Stimulated activated memory B cell treated with anti-CD40 and anti-IgM and Interleukin-4, amounts not matched to agents 10 μg/mL and 1 μg/mL and 100 μg/mL, for 72 hours (primary cell): ENCODE measurements around the gene EME2.
A peak's percentile ranks its signal among the peaks of the same experiment; 100 is the strongest.
"Not testable (repeated sequence)": the region's sequence is repeated elsewhere in the genome, so short reads cannot be mapped to it uniquely, and the experiment has no call there.

ENCODE experiments used
- ATAC-seq: fragments of 150-1000 bp; cut with Tn5 transposase; 2 replicates; pipeline ENCODE4 v1.10.0; 2021
- H3K27ac Mint-ChIP-seq: one replicate; pipeline ENCODE4 v1.8.0; 2022; ENCODE audit warnings: mild to moderate bottlenecking, mixed read lengths
- H3K27me3 Mint-ChIP-seq: one replicate; pipeline ENCODE4 v1.8.0; 2022; ENCODE audit warnings: mixed read lengths
- H3K36me3 Mint-ChIP-seq: one replicate; pipeline ENCODE4 v1.8.0; 2022; ENCODE audit warnings: mixed read lengths
- H3K4me1 Mint-ChIP-seq: one replicate; pipeline ENCODE4 v1.8.0; 2022; ENCODE audit warnings: mixed read lengths
- H3K4me3 Mint-ChIP-seq: one replicate; pipeline ENCODE4 v1.8.0; 2022; ENCODE audit warnings: mild to moderate bottlenecking, moderate library complexity, mixed read lengths
- H3K9me3 Mint-ChIP-seq: one replicate; pipeline ENCODE4 v1.8.0; 2022; ENCODE audit warnings: mixed read lengths

The EME2 gene

GRCh38 chr16:1772362-1772907 lies at the start of gene EME2:
EME2 (plus strand) TSS chr16:1772810; CDS start chr16:1773228, 418 bp downstream.
- Mint-ChIP-seq H3K4me1 (peaks cover 35% of the 10 kb centered on the region), H3K27ac (peak within 1 kb of the TSS; percentile 95), H3K36me3 (peaks cover 31% of the 10 kb centered on the region), H3K9me3 (no peaks in the 10 kb centered on the region), H3K27me3 (no peaks in the 10 kb centered on the region), H3K4me3 (peak within 1 kb of the TSS; percentile 99)
- ATAC-seq, result peak; percentile 3

DNA sequence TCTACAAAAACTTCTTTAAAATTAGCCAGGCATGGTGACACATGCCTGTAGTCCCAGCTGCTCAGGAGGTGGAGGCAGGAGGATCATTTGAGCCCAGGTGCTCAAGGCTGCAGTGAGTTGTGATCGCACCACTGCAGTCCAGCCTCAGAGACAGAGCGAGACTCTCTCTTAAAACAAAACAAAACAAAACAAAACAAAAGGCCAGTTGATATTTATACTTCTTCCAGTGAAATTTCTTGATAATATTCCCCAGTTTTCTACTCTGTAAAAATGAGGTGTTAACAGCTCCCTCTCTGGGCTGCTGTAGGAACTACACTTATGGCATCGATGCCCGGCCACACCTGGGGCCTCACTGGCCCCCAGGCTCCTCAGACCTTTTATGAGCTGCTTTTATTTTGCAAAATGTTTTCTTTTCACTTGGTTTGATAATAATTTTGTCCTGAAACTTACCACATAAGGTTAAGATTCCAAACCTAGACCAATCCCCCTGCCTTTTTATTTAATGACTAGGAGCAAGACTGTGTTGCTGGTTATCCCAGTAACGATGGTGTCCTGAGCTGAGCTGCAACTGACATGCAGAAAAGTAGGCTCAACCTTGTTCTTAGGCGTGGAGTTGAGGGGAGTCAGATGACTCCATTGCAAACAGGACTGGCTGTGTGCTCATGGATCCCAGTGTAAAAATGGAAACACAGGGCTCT lies 49.0 kb upstream of the EME2 start:
- Mint-ChIP-seq H3K27ac (peak overlapping the region; percentile 5), H3K4me1 (peaks cover 58% of the 10 kb centered on the region), H3K27me3 (no peaks in the 10 kb centered on the region), H3K9me3 (no peaks in the 10 kb centered on the region), H3K36me3 (peaks cover 27% of the 10 kb centered on the region), H3K4me3 (peak overlapping the region; percentile 38)
- peak; percentile 24 for ATAC-seq

DNA sequence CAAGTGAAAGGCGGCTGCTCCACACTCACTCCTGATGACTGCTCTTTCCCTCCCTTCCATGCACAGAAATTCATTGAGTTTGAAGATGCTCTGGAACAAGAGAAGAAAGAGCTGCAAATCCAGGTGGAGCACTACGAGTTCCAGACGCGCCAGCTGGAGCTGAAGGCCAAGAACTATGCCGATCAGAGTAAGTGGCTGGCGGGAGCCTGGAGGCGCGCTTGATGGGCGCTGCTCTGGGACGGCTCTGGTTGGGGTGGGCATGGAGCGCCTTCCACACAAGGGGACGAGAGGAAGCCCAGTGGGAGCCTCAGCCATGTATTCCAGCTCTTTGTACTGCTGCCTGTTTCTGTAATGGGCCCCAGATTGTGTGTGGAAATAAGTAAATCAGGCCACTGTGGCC lies 48.1 kb upstream of the EME2 start:
- Mint-ChIP-seq H3K4me3 (no peak overlapping the region), H3K9me3 (no peaks in the 10 kb centered on the region), H3K36me3 (peaks cover 29% of the 10 kb centered on the region), H3K27me3 (no peaks in the 10 kb centered on the region), H3K27ac (no peak overlapping the region), H3K4me1 (peaks cover 54% of the 10 kb centered on the region)
- ATAC-seq, result no peak

DNA sequence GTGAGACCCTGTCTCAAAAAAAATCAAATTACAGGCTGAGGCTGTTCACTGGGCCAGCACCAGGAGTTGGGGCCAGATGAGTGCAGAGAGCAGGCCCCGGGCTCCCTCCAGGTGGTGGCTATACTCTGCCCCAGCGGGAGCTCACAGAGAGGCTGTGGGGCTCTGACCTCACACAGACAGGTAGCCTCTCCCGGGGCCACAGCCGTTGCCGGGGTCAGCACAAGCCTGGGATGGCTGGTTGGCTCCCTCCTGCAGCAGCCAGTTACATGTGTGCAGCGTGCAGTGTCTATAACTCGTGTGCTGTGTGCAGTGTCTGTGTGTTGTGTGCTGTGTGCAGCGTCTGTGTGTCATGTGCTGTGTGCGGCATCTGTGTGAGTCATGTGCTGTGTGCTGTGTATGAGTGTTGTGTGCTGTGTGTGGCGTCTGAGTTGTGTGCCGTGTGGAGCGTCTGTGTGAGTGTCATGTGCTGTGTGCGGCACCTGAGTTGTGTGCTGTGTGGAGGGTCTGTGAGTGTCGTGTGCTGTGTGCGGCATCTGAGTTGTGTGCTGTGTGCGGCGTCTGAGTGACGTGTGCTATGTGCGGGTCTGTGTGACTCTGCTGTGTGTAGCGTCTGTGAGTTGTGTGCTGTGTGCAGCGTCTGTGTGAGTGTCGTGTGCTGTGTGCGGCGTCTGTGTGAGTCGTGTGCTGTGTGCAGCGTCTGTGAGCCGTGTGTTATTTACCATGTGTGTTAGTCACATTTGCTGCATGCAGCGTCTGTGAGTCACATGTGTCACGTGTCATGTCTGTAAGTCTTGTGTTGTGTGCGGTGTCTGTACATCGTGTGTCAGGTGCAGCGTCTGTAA lies 45.7 kb upstream of the EME2 start:
- no peak for ATAC-seq
- no peak overlapping the region for H3K4me3 Mint-ChIP-seq
- H3K4me1 Mint-ChIP-seq, result peaks cover 38% of the 10 kb centered on the region
- H3K27ac Mint-ChIP-seq, result no peak overlapping the region
- no peaks in the 10 kb centered on the region for H3K9me3 Mint-ChIP-seq
- H3K36me3 Mint-ChIP-seq, result peaks cover 28% of the 10 kb centered on the region
- H3K27me3 Mint-ChIP-seq, result no peaks in the 10 kb centered on the region

DNA sequence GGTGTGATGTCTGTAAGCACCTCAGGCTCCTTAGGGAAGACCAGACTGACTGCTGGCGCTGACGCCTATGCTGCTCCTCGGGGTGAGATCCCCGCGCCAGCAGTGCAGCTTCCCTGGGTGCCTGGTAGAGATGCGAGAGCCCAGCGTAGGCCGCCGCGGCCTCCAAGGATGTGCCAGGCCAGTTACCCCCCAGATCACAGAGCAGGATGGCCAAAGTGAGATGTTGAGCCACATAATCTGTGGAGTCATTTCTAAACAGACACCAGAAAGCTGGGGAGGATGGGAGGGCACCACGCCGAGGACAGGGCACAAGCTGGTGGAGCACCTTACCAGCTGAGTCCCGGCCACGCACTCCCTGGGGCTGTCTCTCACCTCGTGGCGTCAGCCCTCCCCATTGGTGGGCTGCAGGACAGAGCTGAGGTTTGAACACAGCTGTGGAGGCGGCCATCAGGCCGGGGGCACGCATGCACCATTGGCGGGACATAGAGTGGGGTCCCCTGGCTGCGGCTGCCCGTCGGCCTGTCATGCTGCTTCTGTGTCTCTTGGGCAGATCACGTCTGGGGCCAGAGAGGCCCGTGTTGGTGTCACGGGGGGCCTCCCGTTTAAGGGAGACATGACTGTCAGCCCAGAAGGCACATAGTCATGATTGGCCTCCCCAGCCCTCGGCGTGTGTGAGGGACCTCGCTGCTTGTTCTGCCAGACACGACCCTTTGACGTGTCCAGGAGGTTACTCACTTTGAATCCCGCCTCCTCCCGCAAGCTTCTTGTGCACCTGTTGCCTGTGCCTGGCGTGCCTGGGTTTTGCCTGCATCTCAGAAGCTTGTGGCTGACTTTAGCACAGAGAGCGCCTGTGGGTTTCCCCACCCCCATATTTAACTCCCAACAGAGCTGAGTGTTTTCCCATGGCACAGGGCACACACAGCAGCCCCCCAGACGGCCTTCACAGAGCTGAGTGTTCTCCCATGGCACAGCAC lies 44.7 kb upstream of the EME2 start:
- H3K9me3 Mint-ChIP-seq, result no peaks in the 10 kb centered on the region
- no peaks in the 10 kb centered on the region for H3K27me3 Mint-ChIP-seq
- ATAC-seq, result no peak
- H3K27ac Mint-ChIP-seq, result no peak overlapping the region
- H3K4me3 Mint-ChIP-seq, result no peak overlapping the region
- H3K36me3 Mint-ChIP-seq, result peaks cover 35% of the 10 kb centered on the region
- H3K4me1 Mint-ChIP-seq, result peaks cover 28% of the 10 kb centered on the region

GRCh38 chr16:1729026-1729425 lies 43.6 kb upstream of the EME2 start:
- Mint-ChIP-seq H3K9me3 (no peaks in the 10 kb centered on the region), H3K4me3 (no peak overlapping the region), H3K36me3 (peaks cover 41% of the 10 kb centered on the region), H3K27ac (no peak overlapping the region), H3K4me1 (peaks cover 18% of the 10 kb centered on the region), H3K27me3 (no peaks in the 10 kb centered on the region)
- ATAC-seq, result no peak

DNA sequence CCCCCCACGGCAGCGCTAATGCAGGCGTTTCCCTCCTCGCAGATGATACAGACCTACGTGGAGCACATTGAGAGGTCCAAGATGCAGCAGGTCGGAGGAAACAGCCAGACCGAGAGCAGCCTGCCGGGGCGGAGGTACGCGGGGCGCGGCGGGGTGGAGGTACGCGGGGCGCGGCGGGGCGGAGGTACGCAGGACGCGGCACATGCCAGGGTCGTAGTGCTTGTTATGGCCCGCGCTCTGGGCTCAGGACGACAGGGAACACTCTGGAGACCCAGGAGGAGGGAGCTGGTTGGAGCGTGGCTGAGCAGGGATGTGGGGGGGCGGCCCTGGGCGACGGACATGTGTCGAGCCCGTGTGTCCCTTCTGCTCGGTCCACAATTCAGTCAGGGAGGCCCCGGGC lies 43.2 kb upstream of the EME2 start:
- ATAC-seq, result no peak
- Mint-ChIP-seq H3K4me1 (peaks cover 18% of the 10 kb centered on the region), H3K27me3 (no peaks in the 10 kb centered on the region), H3K27ac (no peak overlapping the region), H3K36me3 (peaks cover 41% of the 10 kb centered on the region), H3K9me3 (no peaks in the 10 kb centered on the region), H3K4me3 (no peak overlapping the region)

DNA sequence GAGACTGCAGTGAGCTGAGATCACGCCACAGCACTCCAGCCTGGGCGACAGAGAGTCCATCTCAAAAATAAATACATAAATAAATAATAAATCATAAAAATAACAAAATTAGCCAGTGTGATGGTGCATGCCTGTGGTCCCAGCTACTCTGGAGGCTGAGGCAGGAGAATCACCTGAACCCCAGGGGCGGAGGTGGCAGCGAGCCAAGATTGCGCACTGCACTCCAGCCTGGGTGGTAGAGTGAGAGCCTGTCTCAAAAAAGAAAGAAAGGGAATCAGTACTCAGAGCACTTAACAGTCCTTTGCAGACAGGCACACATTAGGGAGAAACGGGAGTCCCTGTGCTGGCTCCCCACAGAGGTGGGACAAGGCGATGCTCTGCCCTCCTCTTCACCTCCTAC lies 41.5 kb upstream of the EME2 start:
- Mint-ChIP-seq H3K27me3 (no peaks in the 10 kb centered on the region), H3K9me3 (no peaks in the 10 kb centered on the region), H3K36me3 (peaks cover 41% of the 10 kb centered on the region), H3K4me1 (peaks cover 18% of the 10 kb centered on the region), H3K27ac (no peak overlapping the region), H3K4me3 (no peak overlapping the region)
- no peak for ATAC-seq

DNA sequence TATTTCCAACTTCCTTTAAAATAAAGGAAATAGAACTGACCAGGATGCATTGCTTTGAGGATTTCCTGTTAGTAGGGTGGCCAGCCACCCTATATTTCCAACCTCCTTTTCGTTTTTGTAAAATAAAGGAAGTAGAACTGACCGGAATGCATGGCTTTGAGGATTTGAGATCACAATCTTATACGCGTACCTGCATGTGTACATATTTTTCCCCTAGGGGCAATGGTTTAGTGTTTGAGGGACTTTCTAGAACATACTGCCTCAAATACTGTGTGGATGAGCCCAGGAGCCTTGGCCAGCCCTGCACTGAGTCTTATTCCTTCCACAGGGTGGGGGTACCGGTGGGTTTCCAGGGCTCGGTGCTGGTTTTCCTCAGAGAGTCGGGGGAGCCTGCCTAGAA lies 41.0 kb upstream of the EME2 start:
- Mint-ChIP-seq H3K4me1 (peaks cover 18% of the 10 kb centered on the region), H3K4me3 (no peak overlapping the region), H3K27ac (no peak overlapping the region), H3K9me3 (no peaks in the 10 kb centered on the region), H3K27me3 (no peaks in the 10 kb centered on the region), H3K36me3 (peaks cover 40% of the 10 kb centered on the region)
- ATAC-seq, result no peak

GRCh38 chr16:1732071-1732470 lies 40.5 kb upstream of the EME2 start:
- Mint-ChIP-seq H3K36me3 (peaks cover 35% of the 10 kb centered on the region), H3K9me3 (no peaks in the 10 kb centered on the region), H3K4me1 (peaks cover 13% of the 10 kb centered on the region), H3K27me3 (no peaks in the 10 kb centered on the region), H3K4me3 (no peak overlapping the region), H3K27ac (no peak overlapping the region)
- no peak for ATAC-seq

DNA sequence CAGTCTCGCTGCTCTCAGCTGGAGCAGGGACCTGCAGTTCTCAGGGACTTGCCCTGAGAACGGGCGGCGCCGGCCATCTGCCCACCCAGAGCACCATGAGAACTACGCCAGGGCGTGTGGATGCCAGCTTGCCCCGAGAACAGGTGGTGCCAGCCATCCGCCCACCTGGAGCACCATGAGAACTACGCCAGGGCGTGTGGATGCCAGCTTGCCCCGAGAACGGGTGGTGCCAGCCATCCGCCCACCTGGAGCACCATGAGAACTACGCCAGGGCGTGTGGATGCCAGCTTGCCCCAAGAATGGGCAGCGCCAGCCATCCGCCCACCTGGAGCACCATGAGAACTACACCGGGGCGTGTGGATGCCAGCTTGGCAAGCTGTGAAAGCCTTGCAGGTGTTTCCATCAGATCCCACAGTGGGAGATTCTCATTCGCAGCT lies 40.0 kb upstream of the EME2 start:
- H3K4me3 Mint-ChIP-seq, H3K4me1 Mint-ChIP-seq, H3K27me3 Mint-ChIP-seq, H3K27ac Mint-ChIP-seq, ATAC-seq, H3K9me3 Mint-ChIP-seq: not testable (repeated sequence)
- H3K36me3 Mint-ChIP-seq, result peaks cover 30% of the 10 kb centered on the region

- no peak for ATAC-seq
- H3K4me1 Mint-ChIP-seq, result no peaks in the 10 kb centered on the region
- H3K27me3 Mint-ChIP-seq, result no peaks in the 10 kb centered on the region
- H3K36me3 Mint-ChIP-seq, result peaks cover 22% of the 10 kb centered on the region
- no peaks in the 10 kb centered on the region for H3K9me3 Mint-ChIP-seq
- no peak overlapping the region for H3K27ac Mint-ChIP-seq
- no peak overlapping the region for H3K4me3 Mint-ChIP-seq
Measured at GRCh38 chr16:1734123-1734522, 38.5 kb upstream of the EME2 start.

DNA sequence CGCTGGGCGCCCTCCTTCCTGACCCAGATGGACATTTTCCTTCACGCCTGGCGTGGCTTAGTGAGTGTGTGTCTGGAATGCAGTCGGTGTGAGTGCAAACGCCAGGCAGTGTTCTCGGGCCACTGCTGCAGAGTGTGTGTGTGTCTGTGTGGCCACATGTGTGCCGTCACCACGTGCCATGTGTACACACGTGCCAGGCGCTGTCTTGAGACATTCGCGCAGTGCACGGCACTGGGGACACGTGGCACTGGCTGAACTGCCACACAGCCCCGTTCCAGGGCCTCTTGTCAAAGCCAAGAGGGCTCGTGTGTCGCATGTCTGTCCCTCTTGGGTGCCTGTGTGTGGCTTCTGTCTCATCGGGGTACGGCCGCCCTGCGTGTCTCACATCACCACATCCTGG lies 37.8 kb upstream of the EME2 start:
- H3K27ac Mint-ChIP-seq, result no peak overlapping the region
- no peaks in the 10 kb centered on the region for H3K27me3 Mint-ChIP-seq
- no peaks in the 10 kb centered on the region for H3K9me3 Mint-ChIP-seq
- no peaks in the 10 kb centered on the region for H3K4me1 Mint-ChIP-seq
- peak overlapping the region; percentile 41 for H3K4me3 Mint-ChIP-seq
- no peak for ATAC-seq
- peaks cover 17% of the 10 kb centered on the region for H3K36me3 Mint-ChIP-seq

- H3K27ac Mint-ChIP-seq, result no peak overlapping the region
- no peak for ATAC-seq
- H3K36me3 Mint-ChIP-seq, result peaks cover 15% of the 10 kb centered on the region
- H3K4me1 Mint-ChIP-seq, result no peaks in the 10 kb centered on the region
- H3K9me3 Mint-ChIP-seq, result no peaks in the 10 kb centered on the region
- H3K4me3 Mint-ChIP-seq, result no peak overlapping the region
- no peaks in the 10 kb centered on the region for H3K27me3 Mint-ChIP-seq
Measured at GRCh38 chr16:1740234-1740633, 32.4 kb upstream of the EME2 start.
